SHP77 (cell line): ENCODE measurements around the gene CLDN6.
A peak's percentile ranks its signal among the peaks of the same experiment; 100 is the strongest.

Experiments
- DNase-seq, 2 experiments: peaks; one replicate each; lab custom pipeline; 2025; lab: John Stamatoyannopoulos, UW

CLDN6 gene

GRCh38 chr16:3028716-3029319, 10.8 kb upstream of the CLDN6 start:
- no peak for DNase-seq

DNA sequence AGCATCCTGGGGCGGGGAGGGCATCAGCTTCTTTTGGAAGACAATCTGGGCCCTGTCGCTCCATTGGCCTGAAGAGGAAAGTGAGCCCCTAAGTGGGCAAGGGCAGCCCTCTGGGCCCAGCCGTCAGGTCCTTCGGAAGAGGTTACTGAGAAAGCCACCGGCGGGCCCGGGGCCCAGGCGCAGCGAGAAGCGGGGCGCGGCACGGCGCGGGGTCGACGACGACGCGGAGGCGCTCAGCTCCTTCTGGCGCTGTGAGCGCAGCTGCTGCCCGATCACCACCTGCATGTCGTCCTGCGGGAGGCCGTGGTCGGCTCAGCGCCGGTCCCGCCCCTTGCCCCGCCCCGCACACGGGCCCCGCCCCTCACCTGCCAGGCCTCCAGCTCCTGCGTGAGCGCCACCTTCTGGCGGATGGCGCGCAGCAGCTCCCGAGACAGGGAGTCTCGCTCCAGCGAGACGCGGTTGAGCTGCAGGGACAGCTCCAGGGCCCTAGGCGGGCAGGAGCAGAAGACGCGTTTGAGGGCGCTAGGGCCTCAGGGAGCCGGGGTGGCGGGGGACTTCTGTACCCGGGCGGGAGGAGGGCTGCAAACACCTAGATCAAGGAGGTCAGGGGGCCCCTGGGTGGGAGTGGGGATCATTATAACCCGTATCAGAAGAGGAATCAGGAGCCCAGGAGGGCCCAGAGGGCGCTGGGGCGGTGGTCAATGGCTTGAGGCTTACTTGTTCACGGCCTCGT, 10.2 kb upstream of the CLDN6 start:
- DNase-seq, result peak; percentile 75 to 82

DNA sequence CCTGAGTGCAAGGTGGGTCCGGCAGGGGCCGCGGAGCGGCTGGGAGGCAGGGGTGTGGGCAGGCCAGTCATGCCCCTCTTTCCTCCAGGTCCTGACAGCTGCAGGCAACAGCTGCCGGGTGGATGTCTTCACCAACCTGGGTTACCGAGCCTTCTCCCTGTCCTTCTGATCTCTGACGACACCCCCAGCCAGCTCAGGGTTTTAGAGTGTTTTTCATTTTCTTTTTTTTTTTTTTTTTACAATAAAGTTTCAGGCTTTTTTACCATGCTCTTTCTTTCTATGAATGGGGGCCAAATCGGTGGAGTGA, 9.5 kb upstream of the CLDN6 start:
- DNase-seq, result no peak

DNA sequence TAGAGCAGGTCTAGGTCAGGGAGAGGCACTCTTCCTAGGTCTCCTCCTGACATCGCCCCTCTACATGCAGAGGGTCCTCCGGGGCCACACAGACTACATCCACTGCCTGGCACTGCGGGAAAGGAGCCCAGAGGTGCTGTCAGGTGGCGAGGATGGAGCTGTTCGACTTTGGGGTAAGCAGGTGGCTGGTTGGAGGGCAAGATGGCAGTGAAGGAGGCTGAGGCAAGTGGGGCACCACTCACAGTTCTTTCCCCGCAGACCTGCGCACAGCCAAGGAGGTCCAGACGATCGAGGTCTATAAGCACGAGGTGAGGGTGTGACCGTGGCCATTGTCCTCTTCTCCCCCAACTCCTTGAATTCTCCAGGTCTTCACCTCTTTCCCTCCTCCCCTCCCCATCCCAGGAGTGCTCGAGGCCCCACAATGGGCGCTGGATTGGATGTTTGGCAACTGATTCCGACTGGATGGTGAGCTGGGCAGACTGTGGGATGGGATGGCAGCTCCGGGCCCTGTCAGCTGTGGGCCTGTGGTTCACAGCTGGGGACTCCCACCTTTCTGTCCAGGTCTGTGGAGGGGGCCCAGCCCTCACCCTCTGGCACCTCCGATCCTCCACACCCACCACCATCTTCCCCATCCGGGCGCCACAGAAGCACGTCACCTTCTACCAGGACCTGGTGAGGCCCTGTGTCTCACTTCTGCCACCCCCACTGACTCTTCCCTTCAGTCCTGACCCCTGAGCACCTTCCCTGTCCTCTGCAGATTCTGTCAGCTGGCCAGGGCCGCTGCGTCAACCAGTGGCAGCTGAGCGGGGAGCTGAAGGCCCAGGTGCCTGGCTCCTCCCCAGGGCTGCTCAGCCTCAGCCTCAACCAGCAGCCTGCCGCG, 8.9 kb upstream of the CLDN6 start:
- no peak for DNase-seq

DNA sequence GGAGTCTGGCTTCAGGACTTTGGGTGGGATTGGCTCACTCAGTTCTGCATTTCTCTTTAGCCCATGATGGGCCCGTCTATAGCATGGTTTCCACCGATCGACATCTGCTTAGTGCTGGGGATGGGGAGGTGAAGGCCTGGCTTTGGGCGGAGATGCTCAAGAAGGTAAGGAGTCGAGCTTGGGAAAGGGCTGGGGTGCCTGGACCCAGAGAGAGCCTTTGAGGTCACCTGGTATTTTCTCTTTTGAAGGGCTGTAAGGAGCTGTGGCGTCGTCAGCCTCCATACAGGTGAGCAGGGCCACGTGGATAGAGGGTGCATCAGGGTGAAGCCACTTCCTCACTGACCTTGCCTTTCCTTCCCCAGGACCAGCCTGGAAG, 8.0 kb upstream of the CLDN6 start:
- DNase-seq, result no peak

DNA sequence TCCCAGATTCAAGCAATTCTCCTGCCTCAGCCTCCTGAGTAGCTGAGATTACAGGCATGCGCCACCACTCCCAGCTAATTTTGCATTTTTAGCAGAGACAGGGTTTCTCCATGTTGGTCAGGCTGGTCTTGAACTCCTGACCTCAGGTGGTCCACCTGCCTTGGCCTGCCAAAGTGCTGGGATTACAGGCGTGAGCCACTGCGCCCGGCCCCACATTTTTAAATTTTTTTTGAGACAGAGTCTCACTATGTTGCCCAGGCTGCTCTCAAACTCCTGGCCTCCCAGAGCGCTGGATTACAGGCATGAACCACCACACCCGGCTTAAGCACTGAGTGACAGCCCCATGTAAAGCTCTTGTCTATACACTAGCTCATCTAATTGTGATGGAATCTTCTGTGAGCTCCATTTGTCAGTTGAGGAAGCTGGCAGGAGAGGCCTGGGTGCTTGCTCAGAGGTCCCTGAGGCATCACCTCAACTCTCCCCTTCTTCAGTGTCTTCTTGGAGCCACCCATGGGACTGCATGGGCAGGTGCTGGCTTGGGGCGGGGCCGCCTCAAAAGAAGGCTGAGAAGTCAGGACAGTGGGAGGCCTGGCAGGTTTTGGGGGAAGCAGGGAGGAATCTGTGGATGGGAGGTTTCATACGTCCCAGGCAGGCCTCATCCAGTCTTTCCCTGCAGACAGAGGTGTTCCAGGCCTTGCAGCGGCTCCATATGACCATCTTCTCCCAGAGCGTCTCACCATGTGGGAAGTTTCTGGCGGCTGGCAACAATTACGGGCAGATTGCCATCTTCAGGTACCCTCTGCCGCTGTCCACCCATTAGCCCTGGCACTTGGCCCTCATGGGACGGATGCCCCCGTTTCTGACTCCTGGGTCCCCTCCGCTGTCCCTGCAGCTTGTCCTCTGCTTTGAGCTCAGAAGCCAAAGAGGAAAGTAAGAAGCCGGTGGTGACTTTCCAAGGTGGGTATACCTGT, 7.3 kb upstream of the CLDN6 start:
- DNase-seq, result no peak

DNA sequence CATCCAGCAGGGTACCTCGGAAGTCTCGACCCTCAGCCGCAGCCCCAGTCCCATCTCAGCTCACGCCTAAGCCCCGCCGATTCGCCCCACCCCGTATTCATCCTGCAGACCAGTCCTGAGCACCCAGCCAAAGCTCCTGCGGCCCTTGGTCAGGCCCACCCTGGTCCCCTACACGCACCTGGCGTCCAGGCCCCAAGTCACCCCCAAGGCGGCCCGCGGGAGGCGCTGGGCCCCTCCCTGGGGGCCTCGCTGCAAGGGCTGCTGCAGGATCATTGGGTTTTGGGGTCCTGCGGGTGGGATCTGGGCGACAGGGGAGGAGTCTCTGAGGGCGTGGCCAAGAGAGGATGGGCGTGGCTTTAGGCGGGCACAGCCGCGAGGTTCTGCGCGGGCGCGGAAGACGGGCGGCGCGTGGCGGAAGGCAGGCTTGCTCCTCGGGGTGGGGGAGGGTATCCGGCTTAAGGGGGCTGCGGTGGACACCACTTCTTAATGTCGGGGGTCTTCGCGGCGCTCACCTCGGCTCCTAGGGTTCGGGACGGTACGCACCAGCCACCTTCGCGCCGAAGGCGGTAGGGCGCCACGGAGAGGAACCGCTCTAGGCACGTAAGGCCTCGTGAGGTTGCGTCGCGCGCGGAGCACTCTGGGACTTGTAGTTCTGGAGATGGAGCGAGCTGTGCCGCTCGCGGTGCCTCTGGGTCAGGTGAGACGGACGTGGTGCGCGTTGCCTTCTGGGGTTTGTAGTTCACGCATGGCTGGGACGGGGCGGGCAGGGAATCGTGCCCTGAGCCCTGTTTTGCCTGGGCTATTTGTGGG, 5.9 kb upstream of the CLDN6 start, which contains the start of the genes HCFC1R1 and THOC6:
TSS of gene HCFC1R1 (minus strand) at position 274 of the 810 bp plus-strand sequence. CDS start at position 273, 1 bp downstream.
TSS of gene THOC6 (plus strand) at position 367 of the 810 bp plus-strand sequence. CDS start at position 659, 292 bp downstream.
- peak; percentile 96 to 98 for DNase-seq

DNA sequence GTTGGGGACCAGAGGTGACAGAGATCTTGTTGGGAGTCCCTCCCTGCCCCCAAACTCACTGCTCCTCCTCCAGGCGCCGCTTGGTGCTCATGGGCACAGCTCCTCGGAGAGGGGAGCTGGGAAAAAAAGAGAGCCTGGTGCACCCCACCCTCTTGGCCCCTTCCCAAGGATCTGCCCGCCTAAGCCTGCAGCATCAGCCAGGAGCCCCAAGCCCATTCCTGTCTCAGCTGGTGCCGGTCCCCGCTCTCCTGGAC, 5.4 kb upstream of the CLDN6 start:
- no peak for DNase-seq

DNA sequence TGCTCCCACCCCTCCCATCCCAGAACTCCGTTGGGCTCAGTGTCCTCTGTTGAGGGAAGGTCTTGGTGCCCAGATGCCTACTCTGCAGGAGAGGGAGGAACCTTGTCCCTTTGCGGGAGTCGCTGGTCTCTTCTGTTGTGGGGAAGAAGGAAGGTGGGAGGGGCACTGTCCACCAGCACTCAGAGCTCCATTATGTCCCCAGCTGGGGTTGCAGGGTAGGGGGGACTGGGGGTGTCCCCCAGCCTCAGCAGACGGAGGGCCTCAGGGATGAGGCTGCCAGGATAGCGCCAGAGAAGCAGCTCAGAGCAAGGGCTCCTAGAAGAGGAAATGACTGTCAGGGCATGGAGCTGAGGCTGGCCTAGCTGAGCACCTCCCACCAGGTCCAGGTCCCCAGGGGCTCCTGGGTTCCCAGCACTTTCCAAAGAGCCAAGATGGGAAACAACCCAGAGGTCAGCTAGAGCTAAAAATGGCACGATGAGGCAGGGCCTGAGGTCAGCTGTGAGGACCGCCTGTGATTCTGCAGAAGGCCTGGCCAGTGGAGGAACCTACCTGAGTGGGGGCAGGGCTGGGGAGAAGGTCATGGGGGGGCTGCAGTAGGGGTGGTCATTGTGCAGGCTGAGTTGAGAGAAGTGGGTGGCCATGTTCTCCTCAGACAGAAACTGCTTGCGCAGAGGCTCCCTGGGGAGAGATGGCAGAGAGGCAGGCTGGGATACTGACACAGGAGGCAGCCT, 4.9 kb upstream of the CLDN6 start:
- DNase-seq, result no peak

GRCh38 chr16:3022208-3022683, 4.3 kb upstream of the CLDN6 start:
- DNase-seq, result no peak

DNA sequence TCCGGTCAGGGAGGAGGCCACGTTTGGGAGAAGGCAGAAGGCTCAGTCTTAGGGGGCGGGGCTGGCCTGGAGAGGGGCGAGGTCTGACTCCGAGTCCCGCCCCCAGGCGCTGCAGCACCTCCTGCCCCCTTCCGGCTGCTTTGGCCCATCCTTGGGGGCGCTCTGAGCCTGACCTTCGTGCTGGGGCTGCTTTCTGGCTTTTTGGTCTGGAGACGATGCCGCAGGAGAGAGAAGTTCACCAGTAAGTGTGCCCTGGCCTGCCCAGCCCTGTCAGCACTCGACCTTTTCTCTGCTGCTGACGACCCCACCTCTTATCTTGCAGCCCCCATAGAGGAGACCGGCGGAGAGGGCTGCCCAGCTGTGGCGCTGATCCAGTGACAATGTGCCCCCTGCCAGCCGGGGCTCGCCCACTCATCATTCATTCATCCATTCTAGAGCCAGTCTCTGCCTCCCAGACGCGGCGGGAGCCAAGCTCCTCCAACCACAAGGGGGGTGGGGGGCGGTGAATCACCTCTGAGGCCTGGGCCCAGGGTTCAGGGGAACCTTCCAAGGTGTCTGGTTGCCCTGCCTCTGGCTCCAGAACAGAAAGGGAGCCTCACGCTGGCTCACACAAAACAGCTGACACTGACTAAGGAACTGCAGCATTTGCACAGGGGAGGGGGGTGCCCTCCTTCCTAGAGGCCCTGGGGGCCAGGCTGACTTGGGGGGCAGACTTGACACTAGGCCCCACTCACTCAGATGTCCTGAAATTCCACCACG, 3.6 kb upstream of the CLDN6 start:
- peak in 1 of 2 experiments; percentile 41 for DNase-seq

GRCh38 chr16:3020604-3021448, 2.8 kb upstream of the CLDN6 start:
- DNase-seq, result no peak

DNA sequence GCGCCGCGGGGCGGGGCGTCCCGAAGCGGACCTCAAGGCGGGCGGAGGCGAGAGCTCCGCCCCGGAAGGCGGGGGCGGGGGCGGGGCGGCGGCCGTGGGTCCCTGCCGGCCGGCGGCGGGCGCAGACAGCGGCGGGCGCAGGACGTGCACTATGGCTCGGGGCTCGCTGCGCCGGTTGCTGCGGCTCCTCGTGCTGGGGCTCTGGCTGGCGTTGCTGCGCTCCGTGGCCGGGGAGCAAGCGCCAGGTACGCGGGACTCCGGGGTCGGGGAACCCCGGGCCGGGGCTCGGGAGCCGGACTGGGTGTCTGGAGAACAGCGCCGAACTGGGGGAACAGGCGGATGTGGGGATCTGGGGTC, 2.2 kb upstream of the CLDN6 start, which contains the start of gene TNFRSF12A:
TSS of gene TNFRSF12A (plus strand) at position 122 of the 357 bp plus-strand sequence. CDS start at position 152, 30 bp downstream.
- DNase-seq, result peak in 1 of 2 experiments; percentile 68

GRCh38 chr16:3019594-3020246, 1.7 kb upstream of the CLDN6 start:
- no peak for DNase-seq

- DNase-seq, result no peak
Measured at GRCh38 chr16:3017344-3017743, 639 bp downstream of the CLDN6 start.

GRCh38 chr16:3015865-3016521, 2.0 kb downstream of the CLDN6 start:
- DNase-seq, result no peak

DNA sequence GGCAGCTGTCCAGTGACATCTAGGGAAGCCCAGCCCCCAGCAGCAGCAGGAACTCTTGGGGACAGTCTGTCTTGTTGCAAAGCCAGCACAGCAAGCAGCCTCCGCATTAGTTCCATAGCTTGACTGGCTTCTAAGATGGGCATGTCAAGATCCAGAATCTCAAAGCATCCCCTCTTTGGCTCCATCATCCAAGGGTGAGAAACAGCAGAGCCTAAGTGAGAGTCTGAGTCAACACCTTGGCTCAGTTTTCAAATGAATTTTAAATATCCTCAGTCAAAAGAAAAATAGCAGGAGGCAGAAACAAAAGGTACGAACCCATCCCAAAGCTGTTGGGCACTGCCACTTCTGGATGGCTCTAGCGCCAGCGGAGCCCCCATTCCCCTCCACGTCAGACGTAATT, 3.0 kb downstream of the CLDN6 start:
- no peak for DNase-seq
